Activated CD4-positive, alpha-beta T cell treated with anti-CD3 and anti-CD28 coated beads, Interleukin-2, amount 50 U/mL, for 4 hours (primary cell): ENCODE data around the gene DNAJC7.

Experiments
- DNase-seq, 2 experiments: peaks; one replicate each; pipeline ENCODE4 v3.0.0-alpha.2; 2020

DNAJC7 gene

GRCh38 chr17:41973408-41973811 lies 43.8 kb downstream of the DNAJC7 start:
- no peak for DNase-seq

- no peak for DNase-seq
Observed at GRCh38 chr17:41972571-41973407, 44.5 kb downstream of the DNAJC7 start.

GRCh38 chr17:41971721-41972523 lies 45.3 kb downstream of the DNAJC7 start:
- no peak for DNase-seq

- DNase-seq, result no peak
Observed at GRCh38 chr17:41970901-41971331, 46.3 kb downstream of the DNAJC7 start.

GRCh38 chr17:41968676-41969075 lies 48.6 kb downstream of the DNAJC7 start:
- no peak for DNase-seq

GRCh38 chr17:41967921-41968578 lies 49.2 kb downstream of the DNAJC7 start:
- DNase-seq, result no peak

- peak; percentile 29 for DNase-seq
Observed at GRCh38 chr17:41967141-41967920, 49.9 kb downstream of the DNAJC7 start.

GRCh38 chr17:41966463-41967140 lies 50.6 kb downstream of the DNAJC7 start, which contains the start of gene CNP:
Gene CNP (plus strand): TSS chr17:41966795. CDS start chr17:41966885, 90 bp downstream.
- DNase-seq, result peak; percentile 84 to 85

GRCh38 chr17:41965694-41966462 lies 51.4 kb downstream of the DNAJC7 start:
- DNase-seq, result peak; percentile 53 to 58

- peak; percentile 64 to 68 for DNase-seq
Observed at GRCh38 chr17:41962768-41963434, 54.3 kb downstream of the DNAJC7 start.

- no peak for DNase-seq
Observed at GRCh38 chr17:41962111-41962510, 55.1 kb downstream of the DNAJC7 start.

GRCh38 chr17:41959336-41960095 lies 57.7 kb downstream of the DNAJC7 start:
- no peak for DNase-seq

- no peak for DNase-seq
Observed at GRCh38 chr17:41959030-41959335, 58.3 kb downstream of the DNAJC7 start.

- DNase-seq, result no peak
Observed at GRCh38 chr17:41957869-41958439, 59.3 kb downstream of the DNAJC7 start.

- no peak for DNase-seq
Observed at GRCh38 chr17:41957031-41957868, 60.0 kb downstream of the DNAJC7 start.

- no peak for DNase-seq
Observed at GRCh38 chr17:41956522-41956921, 60.7 kb downstream of the DNAJC7 start.

- no peak for DNase-seq
Observed at GRCh38 chr17:41948762-41949460, 68.3 kb downstream of the DNAJC7 start.

- DNase-seq, result no peak
Observed at GRCh38 chr17:41944943-41945342, 72.3 kb downstream of the DNAJC7 start.
